ENCODE measurements around the gene ZMYND11.

- TF ChIP-seq CTCF (IDR thresholded peaks at IDR 0.05) (no peak), POLR2A (IDR thresholded peaks at IDR 0.05) (no peak)
Observed at GRCh38 chr10:87177-88080, 47.8 kb upstream of the ZMYND11 start.
